Hematopoietic multipotent progenitor cell treated with erythropoietin and hydrocortisone succinate and interleukin-3 and kit ligand, for 17 days (in vitro differentiated cells): ENCODE data around the gene GREM1.
A peak's percentile ranks its signal among the peaks of the same experiment; 100 is the strongest.

Experiments
- DNase-seq: peaks from one replicate; pipeline ENCODE4 v3.0.0-alpha.2; 2015; ENCODE audit warnings: low spot score

The GREM1 gene

DNA sequence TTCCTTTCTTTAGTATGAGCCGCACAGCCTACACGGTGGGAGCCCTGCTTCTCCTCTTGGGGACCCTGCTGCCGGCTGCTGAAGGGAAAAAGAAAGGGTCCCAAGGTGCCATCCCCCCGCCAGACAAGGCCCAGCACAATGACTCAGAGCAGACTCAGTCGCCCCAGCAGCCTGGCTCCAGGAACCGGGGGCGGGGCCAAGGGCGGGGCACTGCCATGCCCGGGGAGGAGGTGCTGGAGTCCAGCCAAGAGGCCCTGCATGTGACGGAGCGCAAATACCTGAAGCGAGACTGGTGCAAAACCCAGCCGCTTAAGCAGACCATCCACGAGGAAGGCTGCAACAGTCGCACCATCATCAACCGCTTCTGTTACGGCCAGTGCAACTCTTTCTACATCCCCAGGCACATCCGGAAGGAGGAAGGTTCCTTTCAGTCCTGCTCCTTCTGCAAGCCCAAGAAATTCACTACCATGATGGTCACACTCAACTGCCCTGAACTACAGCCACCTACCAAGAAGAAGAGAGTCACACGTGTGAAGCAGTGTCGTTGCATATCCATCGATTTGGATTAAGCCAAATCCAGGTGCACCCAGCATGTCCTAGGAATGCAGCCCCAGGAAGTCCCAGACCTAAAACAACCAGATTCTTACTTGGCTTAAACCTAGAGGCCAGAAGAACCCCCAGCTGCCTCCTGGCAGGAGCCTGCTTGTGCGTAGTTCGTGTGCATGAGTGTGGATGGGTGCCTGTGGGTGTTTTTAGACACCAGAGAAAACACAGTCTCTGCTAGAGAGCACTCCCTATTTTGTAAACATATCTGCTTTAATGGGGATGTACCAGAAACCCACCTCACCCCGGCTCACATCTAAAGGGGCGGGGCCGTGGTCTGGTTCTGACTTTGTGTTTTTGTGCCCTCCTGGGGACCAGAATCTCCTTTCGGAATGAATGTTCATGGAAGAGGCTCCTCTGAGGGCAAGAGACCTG lies 13.2 kb downstream of the GREM1 start:
- peak; percentile 42 for DNase-seq

DNA sequence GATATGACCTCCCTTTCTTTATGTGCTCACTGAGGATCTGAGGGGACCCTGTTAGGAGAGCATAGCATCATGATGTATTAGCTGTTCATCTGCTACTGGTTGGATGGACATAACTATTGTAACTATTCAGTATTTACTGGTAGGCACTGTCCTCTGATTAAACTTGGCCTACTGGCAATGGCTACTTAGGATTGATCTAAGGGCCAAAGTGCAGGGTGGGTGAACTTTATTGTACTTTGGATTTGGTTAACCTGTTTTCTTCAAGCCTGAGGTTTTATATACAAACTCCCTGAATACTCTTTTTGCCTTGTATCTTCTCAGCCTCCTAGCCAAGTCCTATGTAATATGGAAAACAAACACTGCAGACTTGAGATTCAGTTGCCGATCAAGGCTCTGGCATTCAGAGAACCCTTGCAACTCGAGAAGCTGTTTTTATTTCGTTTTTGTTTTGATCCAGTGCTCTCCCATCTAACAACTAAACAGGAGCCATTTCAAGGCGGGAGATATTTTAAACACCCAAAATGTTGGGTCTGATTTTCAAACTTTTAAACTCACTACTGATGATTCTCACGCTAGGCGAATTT lies 14.9 kb downstream of the GREM1 start:
- no peak for DNase-seq

DNA sequence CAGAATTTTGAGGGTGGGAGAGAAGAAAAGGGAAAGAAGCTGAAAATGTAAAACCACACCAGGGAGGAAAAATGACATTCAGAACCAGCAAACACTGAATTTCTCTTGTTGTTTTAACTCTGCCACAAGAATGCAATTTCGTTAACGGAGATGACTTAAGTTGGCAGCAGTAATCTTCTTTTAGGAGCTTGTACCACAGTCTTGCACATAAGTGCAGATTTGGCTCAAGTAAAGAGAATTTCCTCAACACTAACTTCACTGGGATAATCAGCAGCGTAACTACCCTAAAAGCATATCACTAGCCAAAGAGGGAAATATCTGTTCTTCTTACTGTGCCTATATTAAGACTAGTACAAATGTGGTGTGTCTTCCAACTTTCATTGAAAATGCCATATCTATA lies 15.5 kb downstream of the GREM1 start:
- no peak for DNase-seq

- no peak for DNase-seq
Measured at GRCh38 chr15:32735989-32736700, 18.3 kb downstream of the GREM1 start.

GRCh38 chr15:32736701-32737061 lies 18.9 kb downstream of the GREM1 start:
- no peak for DNase-seq

DNA sequence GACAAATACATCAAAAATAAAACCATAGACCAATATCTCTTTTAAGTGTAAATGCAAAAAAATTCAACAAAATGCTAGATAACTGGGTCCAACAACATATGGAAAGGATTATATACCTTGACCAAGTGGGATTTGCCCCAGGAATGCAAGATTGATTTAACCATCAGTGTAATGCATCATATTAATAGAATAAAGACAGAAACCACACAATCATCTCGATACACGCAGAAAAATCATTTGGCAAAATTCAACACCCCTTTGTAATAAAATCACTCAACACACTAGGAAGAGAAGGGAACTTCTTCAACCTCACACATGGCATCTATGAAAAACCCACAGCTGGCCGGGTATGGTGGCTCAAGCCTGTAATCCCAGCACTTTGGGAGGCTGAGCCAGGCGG lies 19.5 kb downstream of the GREM1 start:
- DNase-seq = no peak

- no peak for DNase-seq
Measured at GRCh38 chr15:32738666-32739065, 20.9 kb downstream of the GREM1 start.

- no peak for DNase-seq
Measured at GRCh38 chr15:32739522-32740063, 21.8 kb downstream of the GREM1 start.

DNA sequence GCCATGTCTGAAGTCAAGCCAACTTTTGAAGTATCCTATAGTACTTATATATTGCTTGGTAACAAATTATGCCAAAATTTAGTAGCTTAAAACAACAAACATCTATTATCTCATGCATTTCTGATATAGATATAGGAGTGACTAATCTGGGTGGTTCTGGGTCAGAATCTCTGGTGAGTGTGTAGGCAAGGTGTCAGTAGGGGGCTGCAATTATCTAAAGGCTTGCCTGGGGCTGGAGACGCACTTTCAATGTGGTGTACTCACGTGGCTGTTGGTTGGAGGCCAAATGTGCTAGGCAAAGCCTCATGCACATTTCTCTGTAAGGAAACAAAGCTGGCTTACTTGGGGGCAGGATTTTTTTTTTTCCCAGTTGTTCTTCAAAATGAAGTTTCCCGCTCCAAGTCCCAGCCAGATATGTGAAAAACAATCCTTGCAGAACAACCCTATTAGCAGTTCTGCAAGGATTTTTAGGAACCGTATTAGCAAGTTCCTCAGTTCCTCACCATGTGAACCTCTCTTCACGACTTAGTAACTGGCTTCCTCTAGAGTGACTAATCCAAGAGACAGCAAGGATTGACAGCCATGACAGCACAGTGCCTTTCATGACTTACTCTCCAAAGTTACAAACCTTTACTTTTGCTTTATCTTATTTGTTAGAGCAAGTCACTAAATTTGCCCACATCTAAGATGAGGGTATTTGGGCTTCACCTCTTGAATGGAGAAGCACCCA lies 25.8 kb downstream of the GREM1 start:
- DNase-seq = no peak

- DNase-seq = no peak
Measured at GRCh38 chr15:32746116-32746857, 28.5 kb downstream of the GREM1 start.

GRCh38 chr15:32747921-32748342 lies 30.1 kb downstream of the GREM1 start:
- DNase-seq = no peak

DNA sequence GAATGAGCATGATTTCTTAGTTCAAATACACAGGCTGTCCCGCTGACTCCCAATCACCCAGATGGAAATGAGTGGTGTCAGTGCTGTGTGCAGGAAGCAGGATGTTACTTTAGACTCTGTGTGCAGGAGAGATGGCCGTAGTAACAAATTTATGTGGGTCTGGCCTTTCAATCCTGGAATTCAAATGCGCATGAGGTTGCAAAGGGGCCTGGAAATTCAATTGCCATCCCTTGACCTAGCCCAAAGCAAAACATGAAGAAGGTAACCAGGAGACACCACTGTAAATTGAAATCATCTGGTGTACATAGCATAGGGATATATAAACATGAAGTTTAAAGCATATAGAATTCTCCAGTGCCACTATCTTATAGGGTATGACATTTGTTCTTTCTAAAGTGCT lies 33.2 kb downstream of the GREM1 start:
- DNase-seq = no peak

GRCh38 chr15:32757426-32757825 lies 39.6 kb downstream of the GREM1 start:
- DNase-seq = no peak

GRCh38 chr15:32763295-32763694 lies 45.5 kb downstream of the GREM1 start:
- no peak for DNase-seq

DNA sequence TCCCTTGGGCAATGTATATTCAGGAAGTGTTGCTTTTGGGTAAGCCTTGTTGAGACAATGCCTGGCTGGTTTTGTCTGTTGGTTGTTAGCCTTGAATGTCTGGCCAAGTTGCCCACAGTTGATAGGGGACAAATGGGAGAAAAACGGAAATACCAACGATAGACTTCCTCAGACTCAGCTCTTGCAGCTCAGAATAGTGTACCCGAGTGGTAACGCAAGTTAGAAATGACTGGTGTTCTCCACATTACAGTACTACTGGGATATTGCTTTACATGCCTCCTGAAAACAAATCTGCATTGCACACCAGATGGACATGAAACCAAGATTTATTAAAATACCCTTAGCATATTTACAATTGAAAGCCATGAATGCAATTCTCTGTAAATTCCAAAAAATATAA lies 47.4 kb downstream of the GREM1 start:
- no peak for DNase-seq

- no peak for DNase-seq
Measured at GRCh38 chr15:32766101-32766500, 48.3 kb downstream of the GREM1 start.

DNA sequence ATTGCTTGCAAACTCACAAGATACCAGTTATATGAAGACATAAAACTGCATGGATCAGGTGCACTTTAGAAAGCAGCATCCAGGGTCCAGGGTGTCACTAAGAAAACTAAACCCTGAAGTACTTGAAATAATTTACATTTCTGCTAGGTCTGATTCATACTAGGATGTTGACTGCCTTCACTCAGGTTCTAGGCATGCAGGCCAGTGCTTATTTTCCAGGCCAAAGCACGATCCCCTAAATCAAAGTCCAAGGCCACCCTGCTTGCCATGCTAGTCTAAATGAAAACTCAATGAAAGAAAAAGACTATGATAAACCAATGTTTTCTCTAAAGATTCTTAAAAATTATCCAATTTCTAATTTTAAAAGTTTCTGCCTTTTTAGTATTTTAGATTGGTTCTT lies 49.4 kb downstream of the GREM1 start:
- DNase-seq = no peak

GRCh38 chr15:32774022-32774421 lies 56.2 kb downstream of the GREM1 start:
- DNase-seq = no peak

- DNase-seq = no peak
Measured at GRCh38 chr15:32775103-32775502, 57.3 kb downstream of the GREM1 start.

GRCh38 chr15:32778391-32779176 lies 60.8 kb downstream of the GREM1 start:
- no peak for DNase-seq
